NCI-H2227 (cell line): Measurements from ENCODE around the gene LRP1B.
"Not testable (repeated sequence)": the region's sequence is repeated elsewhere in the genome, so short reads cannot be mapped to it uniquely, and the experiment has no call there.

ENCODE experiments used
- DNase-seq: peaks from one replicate; lab custom pipeline; 2025; ENCODE audit not compliant: unreplicated experiment; lab: John Stamatoyannopoulos, UW

LRP1B gene

GRCh38 chr2:141900826-141901225 is 230.0 kb downstream of the LRP1B start:
- DNase-seq: no peak

- no peak for DNase-seq
Measured at GRCh38 chr2:141899740-141900139, 231.1 kb downstream of the LRP1B start.

GRCh38 chr2:141889788-141890187 is 241.0 kb downstream of the LRP1B start:
- DNase-seq: no peak

GRCh38 chr2:141888987-141889555 is 241.7 kb downstream of the LRP1B start:
- DNase-seq: no peak

GRCh38 chr2:141887363-141887762 is 243.5 kb downstream of the LRP1B start:
- DNase-seq: no peak

GRCh38 chr2:141878016-141878415 is 252.8 kb downstream of the LRP1B start:
- DNase-seq: no peak

- no peak for DNase-seq
Measured at GRCh38 chr2:141871913-141872634, 258.7 kb downstream of the LRP1B start.

- no peak for DNase-seq
Measured at GRCh38 chr2:141869572-141869971, 261.2 kb downstream of the LRP1B start.

GRCh38 chr2:141863964-141864363 is 266.9 kb downstream of the LRP1B start:
- DNase-seq: no peak

- no peak for DNase-seq
Measured at GRCh38 chr2:141856215-141856919, 274.4 kb downstream of the LRP1B start.

- no peak for DNase-seq
Measured at GRCh38 chr2:141848191-141848590, 282.6 kb downstream of the LRP1B start.

GRCh38 chr2:141844231-141844630 is 286.6 kb downstream of the LRP1B start:
- DNase-seq: no peak

- DNase-seq: no peak
Measured at GRCh38 chr2:141835103-141835502, 295.7 kb downstream of the LRP1B start.

- no peak for DNase-seq
Measured at GRCh38 chr2:141828761-141829160, 302.1 kb downstream of the LRP1B start.

GRCh38 chr2:141824790-141825189 is 306.0 kb downstream of the LRP1B start:
- DNase-seq: no peak

- no peak for DNase-seq
Measured at GRCh38 chr2:141820893-141821292, 309.9 kb downstream of the LRP1B start.

- DNase-seq: not testable (repeated sequence)
Measured at GRCh38 chr2:141815320-141815719, 315.5 kb downstream of the LRP1B start.

GRCh38 chr2:141814150-141814549 is 316.7 kb downstream of the LRP1B start:
- no peak for DNase-seq

- no peak for DNase-seq
Measured at GRCh38 chr2:141810148-141810547, 320.7 kb downstream of the LRP1B start.

GRCh38 chr2:141806090-141806489 is 324.7 kb downstream of the LRP1B start:
- DNase-seq: no peak

GRCh38 chr2:141805302-141805701 is 325.5 kb downstream of the LRP1B start:
- DNase-seq: no peak

GRCh38 chr2:141796449-141796848 is 334.4 kb downstream of the LRP1B start:
- DNase-seq: no peak
